ENCODE results near the gene HS3ST4.

- TF ChIP-seq CTCF (IDR thresholded peaks at IDR 0.05) (no peak), ZFX (IDR thresholded peaks at IDR 0.05; ENCODE audit: borderline replicate concordance) (no peak)
These were observed 222.7 kb downstream of the HS3ST4 start for GRCh38 chr16:25914357-25914962.
